ENCODE results near the gene TNFSF11.

Gene TNFSF11

DNA sequence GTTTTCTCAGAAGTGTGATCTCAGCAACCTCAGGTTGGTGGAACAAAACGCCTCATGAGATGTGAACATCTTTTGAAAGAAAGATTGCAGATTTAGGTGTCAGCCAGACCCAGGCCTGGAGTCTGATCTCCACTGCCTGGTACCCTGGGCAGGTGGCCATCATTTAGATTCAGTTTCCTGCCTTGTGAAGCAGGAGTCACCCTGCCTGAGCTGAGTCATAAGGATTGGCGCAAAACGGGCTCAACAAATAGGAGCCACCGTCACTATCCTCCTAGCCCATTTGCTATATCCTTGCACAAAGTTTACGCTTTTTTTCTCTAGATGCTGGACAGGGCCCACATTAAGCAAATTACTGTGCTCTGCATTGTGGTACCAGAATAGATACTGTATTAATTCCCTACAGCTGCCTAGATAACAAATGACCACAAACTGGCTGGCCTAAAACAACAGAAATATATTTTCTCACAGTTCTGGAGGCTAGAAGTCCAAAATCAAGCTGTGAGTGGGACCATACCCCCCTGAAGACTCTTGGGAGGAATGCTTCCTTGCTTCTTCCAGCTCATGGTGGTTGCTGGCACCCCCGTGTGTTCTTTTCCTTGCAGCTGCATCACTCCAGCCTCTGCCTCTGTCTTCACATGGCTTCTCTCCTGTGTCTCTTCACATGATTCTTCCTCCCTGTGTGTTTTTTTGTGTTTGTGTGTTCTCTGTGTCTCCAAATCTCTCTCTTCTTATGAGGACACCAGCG lies 38.2 kb downstream of the TNFSF11 start:
- DNase-seq: no peak

DNA sequence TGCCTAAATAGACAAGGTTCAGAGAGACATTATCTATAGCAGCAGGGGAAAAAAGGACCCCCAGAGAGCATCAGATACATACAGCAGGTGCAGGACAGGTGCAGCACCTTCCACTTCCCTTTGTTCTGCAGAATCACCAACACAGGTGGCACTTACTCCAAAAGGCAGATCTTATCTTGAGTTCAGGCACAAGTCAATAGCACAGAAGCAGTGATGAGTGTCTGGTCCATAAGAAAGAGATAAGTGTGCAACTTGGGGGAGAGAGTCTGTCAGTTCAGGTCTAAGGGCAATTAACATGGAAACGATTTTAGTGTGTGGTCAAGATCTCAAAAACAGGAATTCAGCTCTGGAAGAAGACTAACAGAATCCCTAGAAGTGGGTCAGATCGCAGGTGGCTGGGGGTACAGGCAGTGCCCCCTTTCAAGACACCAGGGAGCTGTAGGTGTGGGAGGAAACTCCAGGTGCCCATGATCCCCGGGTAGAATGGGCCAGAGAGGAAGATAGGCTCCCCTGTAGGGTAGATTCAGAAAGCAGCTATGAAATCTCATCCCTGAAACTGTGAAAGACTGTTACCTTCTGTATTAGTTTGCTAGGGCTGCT lies 40.6 kb downstream of the TNFSF11 start:
- DNase-seq: no peak

DNA sequence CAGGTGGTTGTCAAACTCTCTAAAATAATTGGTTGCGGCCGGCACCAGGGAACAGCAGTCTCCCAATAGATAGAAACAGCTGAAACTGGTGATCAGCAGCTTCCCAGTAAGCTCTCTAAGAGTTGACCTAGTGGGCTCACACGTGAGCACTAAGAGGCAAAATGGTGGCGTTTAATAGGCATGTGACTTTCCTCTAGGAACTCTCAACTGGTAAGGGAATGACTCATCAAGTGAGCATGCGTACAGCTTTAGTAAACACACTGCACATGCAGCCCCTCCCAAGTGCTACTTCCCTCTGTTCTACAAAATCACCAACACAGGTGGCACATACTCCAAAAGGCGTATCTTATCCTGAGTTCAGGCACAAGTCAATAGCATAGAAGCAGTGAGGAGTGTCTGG lies 41.7 kb downstream of the TNFSF11 start:
- no peak for DNase-seq

DNA sequence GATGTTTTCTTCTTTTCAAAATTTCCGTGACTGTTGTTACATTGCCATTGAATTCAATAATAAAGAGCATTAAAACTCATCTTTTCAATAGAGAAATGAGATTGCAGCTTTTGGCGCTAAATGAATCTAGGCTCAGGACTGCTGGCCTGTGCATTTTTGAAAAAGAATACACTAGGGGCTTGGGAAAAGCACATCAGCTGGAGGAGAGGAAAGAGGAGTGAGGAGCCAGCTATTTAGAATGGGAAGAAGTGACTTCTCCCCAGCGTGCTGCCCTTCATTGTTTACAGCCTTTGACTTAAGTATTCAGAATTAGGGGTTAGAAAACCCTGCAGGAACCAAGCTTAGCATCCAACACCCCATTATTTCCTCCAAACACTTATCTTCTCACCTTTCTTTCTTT lies 43.3 kb downstream of the TNFSF11 start:
- DNase-seq: no peak

DNA sequence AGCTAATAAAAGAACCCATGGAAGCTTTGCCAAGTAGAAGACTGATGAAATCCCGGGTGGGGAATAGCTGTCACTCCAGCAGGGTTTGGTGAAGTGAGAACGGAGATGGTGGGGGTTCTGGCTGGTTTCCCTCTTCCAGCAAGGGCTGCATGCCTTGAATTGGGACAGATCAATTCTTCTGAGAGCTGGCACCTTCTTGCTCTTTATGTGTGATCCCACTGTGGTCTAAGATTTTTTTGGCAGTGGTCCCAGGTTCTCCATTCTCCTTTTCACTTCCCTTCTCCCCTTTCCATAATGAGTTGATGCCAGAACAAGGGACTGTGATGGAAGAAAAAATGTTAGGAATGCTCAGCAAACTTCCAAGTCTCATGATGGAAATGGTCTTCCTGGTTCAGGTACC lies 50.0 kb downstream of the TNFSF11 start:
- DNase-seq: no peak

DNA sequence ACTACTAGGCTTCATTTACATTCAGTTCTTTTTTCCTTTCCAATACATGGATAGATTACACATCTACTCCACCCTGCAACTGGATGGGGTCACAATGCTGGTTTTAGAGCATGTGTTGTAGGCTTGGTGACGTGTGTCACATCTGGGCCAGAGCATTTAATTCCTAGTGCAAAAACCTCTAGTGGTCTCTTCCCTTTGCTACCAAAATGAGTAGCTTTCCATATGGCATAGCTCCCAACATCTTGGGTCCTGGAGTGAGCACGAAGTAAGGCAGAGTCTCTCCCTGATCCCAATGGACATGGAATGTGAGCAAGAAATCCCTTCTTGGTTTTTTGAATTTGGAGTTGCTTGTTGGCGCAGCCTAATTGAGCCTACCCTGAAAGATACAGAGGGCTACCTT lies 51.7 kb downstream of the TNFSF11 start:
- DNase-seq: no peak

DNA sequence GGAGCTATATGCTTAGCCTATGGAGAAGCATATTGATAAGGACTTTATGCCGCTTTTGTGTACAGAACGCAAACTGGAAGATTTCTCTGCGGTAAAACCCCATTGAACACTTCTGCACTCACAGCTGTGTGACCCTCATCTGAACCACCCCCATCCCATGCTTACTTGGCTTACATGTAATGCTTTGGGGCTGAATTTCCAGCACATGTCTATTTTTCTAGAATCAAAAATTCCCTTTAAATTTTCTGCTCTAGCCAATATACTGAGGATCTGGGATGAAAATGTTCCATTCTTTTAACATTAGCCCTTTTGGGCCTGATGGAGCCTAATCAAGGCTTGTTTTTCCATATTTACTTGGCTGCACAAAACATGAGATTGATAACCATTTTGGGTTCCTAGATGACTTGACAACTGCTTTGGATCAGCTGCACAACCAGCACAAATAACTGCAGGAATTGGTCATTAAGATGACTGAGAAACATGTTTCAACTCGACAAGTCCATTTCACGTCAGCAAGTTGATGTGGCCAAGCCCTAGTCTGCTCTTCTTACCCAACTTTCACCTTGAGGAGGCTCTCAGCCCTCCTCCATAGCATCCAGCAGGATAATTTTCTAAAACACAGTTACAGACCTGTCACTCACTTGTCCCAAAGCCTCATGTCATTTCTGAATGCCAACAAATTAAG lies 52.4 kb downstream of the TNFSF11 start:
- no peak for DNase-seq

DNA sequence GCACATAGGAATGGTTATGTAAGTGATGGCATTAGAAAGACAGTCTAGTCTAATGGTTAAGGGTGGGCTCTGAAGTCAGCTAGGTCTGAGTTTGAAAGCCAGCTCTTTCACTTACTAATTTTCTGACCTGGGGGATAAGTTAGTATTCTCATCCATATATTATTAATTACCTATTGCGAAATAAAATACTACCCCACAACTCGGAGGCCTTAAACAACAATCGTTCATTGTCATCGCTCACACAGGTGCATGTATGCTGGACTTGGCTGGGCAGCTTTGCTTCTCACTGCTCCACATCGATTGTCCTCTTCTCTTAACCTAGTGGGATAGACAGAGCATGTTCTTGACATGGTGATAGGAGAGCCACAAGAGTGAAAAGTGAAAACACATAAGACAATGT lies 54.7 kb downstream of the TNFSF11 start:
- DNase-seq: no peak

DNA sequence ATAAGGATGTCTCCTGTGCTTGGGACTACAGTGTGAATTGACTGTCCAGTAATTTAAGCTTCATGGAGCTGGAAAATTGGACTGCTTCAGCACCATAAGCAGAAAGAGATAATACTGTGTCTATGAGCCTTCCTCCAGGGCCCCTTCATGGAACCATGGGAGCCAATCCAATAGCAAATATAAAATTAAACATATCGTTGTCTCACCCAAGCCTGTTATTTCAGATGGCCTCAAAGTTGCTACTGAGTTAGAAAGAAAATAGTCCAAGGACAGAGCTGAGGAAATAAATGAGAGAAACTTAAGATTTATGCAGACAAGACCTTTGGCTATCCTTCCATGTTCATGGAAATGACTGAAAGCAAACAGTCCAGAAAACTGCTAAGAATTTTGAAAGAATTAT lies 57.2 kb downstream of the TNFSF11 start:
- DNase-seq: no peak

DNA sequence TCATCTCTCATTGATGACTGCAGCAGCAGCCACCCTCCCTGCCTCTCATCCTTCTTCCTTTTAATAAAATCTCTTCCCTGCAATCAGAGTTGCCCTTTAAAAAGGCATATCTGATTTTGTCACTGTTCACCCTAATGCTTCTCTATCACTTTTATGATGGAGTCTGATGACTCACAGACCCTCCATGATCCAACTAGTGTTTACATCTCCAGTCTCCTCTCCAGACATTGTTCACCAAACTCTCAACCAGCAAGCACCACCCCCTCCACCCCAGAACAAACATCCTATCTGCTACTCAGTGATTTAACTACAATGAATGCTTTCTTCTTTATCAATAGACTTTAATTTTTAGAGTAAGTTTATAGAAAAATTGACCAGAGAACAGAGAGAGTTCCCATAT lies 59.5 kb downstream of the TNFSF11 start:
- DNase-seq: no peak

DNA sequence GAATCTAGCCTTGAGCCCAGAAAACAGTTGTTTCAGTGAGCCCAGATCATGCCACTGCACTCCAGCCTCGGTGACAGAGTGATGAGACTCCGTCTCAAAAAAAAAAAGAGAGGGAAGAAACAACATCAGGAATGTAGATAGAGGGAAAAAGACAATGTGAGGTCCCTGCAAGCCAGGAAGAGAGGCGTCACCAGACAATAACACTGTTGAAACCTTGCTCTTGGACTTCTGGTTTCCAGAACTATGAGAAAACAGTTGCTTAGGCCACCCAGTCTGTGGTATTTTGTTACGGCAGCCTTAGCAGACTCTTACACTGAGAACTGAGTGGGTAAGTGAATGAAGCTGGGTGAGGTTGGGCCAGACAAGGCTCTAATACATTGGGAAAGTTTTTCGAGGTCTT lies 64.1 kb downstream of the TNFSF11 start:
- DNase-seq: no peak

DNA sequence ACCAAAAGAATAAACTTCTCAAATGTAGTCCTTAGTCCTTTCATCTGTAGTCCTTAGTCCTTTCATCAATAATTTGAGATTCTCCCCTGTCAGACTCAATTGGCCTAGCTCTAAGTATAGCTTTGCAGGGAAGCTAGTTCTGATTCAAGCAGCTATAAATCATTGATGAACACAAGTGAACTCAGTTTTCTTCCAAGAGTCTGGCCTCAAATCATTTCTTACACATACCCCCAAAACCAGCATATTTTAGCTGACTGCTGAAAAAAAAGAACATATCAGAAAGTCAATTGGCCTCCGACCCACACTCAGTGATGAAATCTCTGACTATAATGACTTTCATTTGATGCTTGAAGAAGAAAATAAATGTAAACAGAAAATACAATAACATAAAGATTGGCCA lies 64.9 kb downstream of the TNFSF11 start:
- no peak for DNase-seq

DNA sequence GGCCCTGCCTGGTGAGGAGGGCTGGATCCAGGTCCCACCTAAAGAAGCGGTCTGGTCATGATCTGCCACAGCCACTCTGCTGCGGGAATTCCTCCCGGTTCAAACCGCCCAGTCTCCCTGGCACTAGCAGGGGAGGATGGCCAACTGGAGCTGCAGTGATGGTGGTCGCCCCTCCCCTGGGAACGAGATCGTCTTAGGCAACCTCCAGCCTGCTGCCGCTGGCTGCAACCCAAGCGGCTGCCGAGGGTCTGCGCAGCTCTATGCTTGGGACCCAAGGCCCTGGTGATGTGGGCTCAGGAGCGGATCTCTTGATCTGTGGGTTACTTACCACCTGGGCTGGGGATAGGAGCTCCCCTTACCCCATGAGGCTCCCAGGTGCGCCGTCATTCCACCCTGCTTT lies 69.1 kb downstream of the TNFSF11 start:
- DNase-seq: no peak

DNA sequence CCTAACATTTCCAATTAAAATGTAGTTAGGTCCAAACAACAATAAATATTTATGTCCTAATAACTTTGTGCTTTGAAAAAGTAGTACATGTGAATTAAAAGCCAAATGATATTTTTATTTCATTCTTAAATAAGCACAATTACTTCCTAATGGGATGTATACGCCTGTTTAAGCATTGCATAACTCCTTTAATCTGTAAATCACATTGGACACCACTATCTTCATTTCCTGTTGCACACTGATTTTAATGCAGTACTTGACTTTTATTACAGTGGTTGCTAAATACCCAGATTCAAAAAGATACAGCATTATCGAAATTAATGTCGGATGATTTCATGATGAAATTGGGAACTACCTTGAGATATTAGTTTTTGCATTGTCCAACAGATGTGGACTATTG lies 70.9 kb downstream of the TNFSF11 start:
- DNase-seq: no peak

DNA sequence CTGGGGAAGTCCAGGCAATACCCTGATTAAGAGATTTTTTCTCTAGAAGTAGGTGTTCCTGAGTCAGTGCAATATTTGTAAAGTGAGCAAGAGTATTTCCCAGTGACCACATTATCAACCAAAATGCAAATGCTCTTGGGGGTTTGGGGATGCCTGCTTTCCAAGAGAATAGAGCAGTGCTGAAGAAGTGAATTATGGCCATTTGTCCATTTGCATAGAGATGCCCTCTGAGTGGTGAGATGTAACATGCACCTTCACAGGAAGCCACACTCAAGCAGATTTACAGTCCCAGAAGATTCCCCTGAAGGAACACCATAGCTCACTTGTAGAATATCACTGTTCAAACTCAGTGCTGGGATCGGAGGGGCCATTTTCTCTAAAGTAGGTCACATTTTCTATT lies 71.8 kb downstream of the TNFSF11 start:
- DNase-seq: no peak

DNA sequence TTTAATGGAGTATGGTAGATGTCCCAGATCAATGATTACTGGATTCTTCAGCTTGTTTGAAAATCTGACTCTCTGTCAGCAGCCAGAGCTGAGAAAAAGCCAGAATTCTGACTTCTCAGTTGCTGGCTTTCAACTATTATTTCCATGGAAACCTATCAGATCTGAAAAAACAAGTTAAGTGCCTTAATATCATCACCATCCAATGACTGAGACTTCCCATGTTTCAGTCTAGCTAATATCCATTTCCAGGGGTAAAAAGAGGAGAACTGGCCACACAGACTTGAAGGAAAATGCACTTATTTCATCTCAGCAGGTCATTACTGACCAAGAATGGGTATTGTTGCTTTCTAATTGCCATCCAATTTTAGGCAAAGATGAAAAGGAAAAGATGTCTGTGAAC lies 75.2 kb downstream of the TNFSF11 start:
- no peak for DNase-seq

DNA sequence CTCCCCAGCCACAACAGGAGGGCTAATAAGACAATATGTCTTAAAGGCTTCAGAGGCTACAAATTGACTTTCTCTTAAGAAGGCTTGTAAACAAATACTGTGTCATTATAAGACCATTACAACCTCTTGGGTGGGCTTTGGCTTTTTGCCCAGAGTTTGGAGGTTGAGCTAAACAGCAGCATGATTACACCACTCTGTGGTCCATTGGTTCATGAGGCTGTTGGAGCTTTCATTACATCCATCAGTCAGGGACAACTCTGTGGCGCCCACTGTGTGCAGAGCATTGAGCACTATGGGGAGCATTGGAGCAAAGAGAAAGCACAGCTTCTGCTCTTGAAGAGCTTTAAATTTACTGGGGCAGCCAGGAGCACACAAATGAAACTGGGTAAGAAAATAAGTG lies 75.9 kb downstream of the TNFSF11 start:
- no peak for DNase-seq

DNA sequence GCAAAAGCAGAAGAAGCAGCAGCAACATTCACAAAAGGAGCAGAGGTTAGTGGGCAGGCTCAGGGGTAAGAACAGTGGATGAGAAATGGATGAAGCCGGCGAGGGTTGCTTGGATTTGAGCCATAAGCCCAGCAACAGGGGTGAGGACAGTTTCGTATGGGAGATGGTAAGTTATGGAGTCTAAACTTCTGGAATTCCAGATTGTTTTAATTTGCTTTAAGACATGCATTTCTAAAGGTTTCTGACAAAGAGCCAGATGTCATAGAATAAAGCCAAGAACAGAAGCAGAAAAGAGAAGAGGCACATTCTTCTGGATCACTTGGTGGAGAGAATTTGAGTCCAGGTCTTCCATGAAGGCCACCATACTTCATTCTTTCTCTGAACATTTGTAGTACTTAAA lies 76.6 kb downstream of the TNFSF11 start:
- DNase-seq: no peak

DNA sequence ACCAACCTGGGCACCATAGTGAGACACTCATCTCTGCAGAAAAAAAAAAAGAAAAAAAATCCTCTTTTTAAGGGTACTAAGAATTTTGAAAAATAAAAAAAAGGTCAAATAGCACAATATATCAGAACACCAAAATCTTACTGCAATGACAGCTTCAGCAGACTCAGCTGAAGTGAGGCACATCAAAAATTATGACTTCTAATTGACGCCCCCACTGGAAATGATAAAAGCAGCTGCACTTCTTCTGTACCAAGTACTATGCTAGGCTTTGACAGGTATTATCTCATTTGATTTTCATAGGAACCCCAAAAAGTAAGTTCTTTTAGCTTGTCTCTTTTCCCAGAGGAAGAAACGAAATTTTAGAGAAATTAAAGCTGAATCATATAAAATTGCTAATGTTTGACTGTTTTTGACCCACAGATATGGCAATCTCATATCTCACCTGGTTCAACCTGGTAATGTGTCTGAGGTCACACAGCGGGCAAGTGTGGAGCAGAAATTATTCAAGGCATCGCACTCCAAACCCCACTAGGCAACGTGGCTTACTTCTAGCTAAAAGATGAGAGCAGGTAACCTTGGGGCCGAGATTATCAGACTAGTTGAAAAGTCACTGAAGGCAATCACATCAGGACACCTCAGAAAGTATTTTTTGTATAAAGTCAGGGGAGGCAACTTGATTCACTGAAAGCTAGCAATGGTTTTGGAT lies 78.1 kb downstream of the TNFSF11 start:
- DNase-seq: no peak

DNA sequence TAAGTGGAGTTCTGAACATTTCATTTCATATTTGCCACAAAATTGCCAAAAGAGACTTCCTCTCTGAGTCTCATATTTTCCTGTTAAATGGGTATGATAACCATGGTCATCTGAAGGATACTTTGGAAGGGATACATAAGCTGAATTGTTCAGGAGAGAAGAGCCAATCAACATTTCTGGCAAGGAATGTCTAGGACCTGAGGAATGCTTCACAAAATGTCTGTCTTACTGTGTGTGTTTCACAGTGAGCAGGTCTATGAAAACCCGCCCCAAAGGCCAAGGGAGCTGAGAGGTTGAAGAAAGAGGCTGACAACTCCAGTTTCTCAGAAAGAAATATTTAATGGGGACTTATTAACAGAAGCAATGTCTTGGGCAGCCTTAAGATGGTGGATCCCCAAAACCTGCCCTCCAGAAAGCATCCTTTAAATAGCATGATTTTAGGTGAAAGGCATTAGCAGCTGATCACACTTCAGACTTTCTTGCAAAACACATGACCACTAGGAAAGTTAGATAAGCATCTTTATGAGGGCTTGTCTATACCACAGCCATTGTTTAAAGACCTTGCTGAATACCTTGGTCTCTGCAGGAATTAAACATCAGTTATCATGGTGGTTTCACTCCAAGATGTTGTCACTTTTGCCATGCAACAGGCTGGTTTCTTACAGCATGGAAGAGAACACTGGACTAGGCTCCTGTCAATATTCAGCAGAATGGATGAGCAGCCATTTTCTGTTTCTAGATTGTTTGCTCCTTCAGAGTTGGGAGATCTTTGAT lies 78.9 kb downstream of the TNFSF11 start:
- no peak for DNase-seq

DNA sequence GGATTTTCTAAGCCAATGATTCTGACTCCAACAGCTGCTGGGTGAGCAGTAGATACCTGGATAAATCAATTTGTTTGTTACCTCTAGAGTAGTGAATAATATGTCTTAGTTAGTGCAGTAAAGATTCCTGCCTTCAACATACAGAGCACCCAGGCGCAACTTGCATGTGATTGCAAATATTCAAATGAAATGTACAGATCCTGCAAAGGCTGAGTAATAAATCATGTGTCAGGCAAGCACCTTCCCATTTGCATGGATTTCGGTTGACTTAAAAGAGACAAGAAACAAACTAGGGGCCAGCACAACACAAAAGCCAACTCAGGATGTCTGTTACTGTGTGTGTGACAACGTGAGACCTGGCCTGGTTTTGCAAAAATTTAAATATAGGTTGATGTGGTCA lies 79.7 kb downstream of the TNFSF11 start:
- DNase-seq: no peak

DNA sequence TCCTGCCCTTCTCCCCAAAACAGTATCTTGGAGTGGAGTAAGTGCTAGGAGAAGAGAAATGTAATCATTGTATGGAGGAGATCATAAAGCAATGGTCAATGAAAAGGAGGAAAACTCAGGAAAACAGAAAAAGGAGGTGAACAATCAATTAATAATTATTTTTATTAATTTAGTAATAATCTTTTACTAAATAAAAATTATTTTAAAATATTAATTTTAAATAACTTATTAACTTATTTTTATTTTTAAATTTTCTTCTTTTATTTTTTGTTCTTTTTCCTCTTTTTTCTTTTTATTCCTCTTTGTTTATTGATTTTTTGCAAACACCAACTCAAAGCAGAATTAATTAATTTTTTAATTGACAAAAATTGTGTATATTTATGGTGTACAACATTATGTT lies 80.3 kb downstream of the TNFSF11 start:
- DNase-seq: no peak

DNA sequence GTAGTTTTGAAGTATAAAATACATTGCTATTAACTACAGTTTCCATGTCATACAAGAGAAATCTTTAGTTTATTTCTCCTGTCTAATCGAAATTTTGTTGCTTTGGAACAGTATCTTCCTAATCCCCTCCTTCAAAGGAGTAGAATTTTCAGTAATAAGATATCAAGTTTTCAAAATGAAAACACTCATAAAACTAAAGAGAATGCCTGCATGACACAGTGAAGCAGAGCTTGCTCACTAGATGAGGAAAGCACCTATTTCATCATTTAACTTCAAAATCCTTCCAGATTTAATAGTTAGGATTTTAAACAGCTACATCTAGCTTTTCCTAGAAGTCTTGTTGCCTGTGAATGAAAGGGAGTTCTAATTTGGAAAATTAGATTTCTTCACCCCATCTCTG lies 80.8 kb downstream of the TNFSF11 start:
- DNase-seq: no peak
